Transverse colon (tissue), 4 donors: ENCODE measurements around the gene UNC5C. TPM values are rescaled to one million over a fixed set of nuclear protein-coding genes. Genes with fewer than 3 reads are reported as not detected.
"Not testable (repeated sequence)": the region's sequence is repeated elsewhere in the genome, so short reads cannot be mapped to it uniquely, and the experiment has no call there.

Source experiments
- DNase-seq: peaks from one replicate; pipeline ENCODE4 v3.0.0-alpha.2; 2019
- H3K27ac ChIP-seq, 4 donors: fragments of 200-600 bp; sonication (generic); 2 replicates each; pipeline ENCODE4 v1.5.1; 2016 to 2018; ENCODE audit warnings: inconsistent platforms in 4 of 4
- H3K27me3 ChIP-seq: fragments of 200-600 bp; sonication (generic); 2 replicates; pipeline ENCODE4 v1.5.1; 2017; ENCODE audit warnings: inconsistent platforms
- H3K36me3 ChIP-seq, 4 donors: fragments of 200-600 bp; sonication (generic); 2 replicates each; pipeline ENCODE4 v1.5.1; 2017 to 2019; ENCODE audit warnings: inconsistent platforms in 4 of 4
- H3K4me1 ChIP-seq, 4 donors: fragments of 200-600 bp; sonication (generic); 2 replicates each; pipeline ENCODE4 v1.5.1; 2017 to 2020; ENCODE audit warnings: inconsistent platforms in 4 of 4
- H3K4me3 ChIP-seq, 4 donors: fragments of 200-600 bp; sonication (generic); 1 replicate in 1 of 4; 2 replicates in 3 of 4; pipeline versions ENCODE4 v1.5.1 to v1.6.1; 2017 to 2019; ENCODE audit warnings: inconsistent platforms in 4 of 4
- H3K9me3 ChIP-seq, 2 donors: fragments of 200-600 bp; sonication (generic); 2 replicates each; pipeline ENCODE4 v1.5.1; 2017 to 2019; ENCODE audit warnings: inconsistent platforms in 2 of 2
- EP300 ChIP-seq: sonication (generic); formaldehyde crosslinking; IDR thresholded peaks from one replicate; pipeline ENCODE4 v1.6.1; 2017; ENCODE audit warnings: antibody characterized with exemption, low read depth
- POLR2A ChIP-seq: fragments of 450-650 bp; IDR thresholded peaks from one replicate; pipeline ENCODE4 v1.6.1; 2016; ENCODE audit warnings: antibody characterized with exemption, mild to moderate bottlenecking, moderate library complexity
- POLR2AphosphoS5 ChIP-seq, 3 donors: sonication (generic); formaldehyde crosslinking; IDR thresholded peaks; one replicate each; pipeline ENCODE4 v1.6.1; 2016; ENCODE audit warnings: antibody characterized with exemption in 3 of 3
- WGBS, 2 donors: methylation state at CpG; one replicate each; pipeline ENCODE4 v1.1.5; 2018; ENCODE audit warnings: low coverage in 1 of 2; 5-methylcytosine and 5-hydroxymethylcytosine counted together
- in situ Hi-C, 4 donors: fragments of 200-750 bp; cut with MboI; loops; one replicate each; pipeline versions ENCODE4 v1.15.0 to v1.15.1; 2017; ENCODE audit warnings: low sequenced_read_pairs in 3 of 4, low pct_ligation_motif_present in 1 of 4, low pct_unique_long_range_greater_than_20kb in 1 of 4
- intact Hi-C: fragments of 100-400 bp; cut with DNase I; formaldehyde crosslinking; loops from one replicate; pipeline ENCODE4 v1.15.1; 2023; ENCODE audit warnings: low total_unique reads
- total RNA-seq, 4 donors: library from RNA; depleted of rRNA; stranded (reverse); fragments of >200 nt; gene quantifications; one replicate each; pipeline ENCODE4 v1.1.0, GENCODE V29; 2016
- TF ChIP-seq, protein P1 (sequence below), 5 experiments: fragments of 200-600 bp in 3 of 5; fragments of 450-650 bp in 2 of 5; sonication (generic) in 3 of 5; IDR thresholded peaks; 1 replicate in 2 of 5; 2 replicates in 3 of 5; pipeline ENCODE4 v1.5.1; 2016 to 2017; ENCODE audit warnings: antibody characterized with exemption in 5 of 5, inconsistent platforms in 3 of 5, mild to moderate bottlenecking in 2 of 5, moderate library complexity in 1 of 5

UNC5C gene
- total RNA-seq, 4 donors from 2014 or later = 4.5 to 6.8 (median 4.8) TPM

DNA sequence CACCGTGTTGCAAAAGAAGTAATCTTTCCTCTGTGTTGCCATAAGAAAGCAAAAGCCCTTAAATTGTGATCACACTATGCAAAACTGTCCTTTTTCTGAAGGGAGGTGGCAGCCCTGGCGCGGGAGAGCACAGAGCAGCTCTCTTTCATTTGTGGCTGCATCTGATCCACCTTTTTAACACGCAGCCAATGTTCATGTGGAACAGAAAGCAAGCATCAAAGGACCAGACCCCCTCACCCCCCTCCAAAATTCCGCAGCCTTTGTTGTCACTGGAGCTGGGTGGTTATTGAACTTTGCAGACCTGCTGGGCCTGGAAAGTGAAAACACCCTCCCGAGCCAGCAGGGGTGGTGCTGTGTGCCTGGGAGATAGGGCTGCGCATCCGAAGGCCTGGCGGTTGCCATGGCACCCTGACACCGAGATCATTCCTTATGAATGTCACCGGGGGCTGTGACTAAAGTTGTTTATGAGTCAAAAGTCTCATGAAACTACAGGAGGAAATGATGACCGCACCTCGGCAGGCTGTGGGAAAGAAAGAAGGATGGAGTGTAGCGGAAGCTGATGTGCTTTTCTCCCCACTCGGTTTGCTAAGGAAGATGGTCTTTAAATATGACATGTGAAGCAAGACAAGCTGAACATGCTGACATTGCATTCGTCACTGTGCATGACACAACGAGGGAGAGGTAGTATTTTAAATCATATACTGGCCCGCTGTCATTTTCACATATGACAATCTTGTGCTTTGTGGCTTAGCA, 367.4 kb downstream of the UNC5C start:
- H3K4me1 ChIP-seq = no peaks in the 10 kb centered on the region
- intact Hi-C loops (no loop called here), in situ Hi-C loops (no loop called here)
- TF ChIP-seq EP300 = no peak
- TF ChIP-seq, protein P1, sequence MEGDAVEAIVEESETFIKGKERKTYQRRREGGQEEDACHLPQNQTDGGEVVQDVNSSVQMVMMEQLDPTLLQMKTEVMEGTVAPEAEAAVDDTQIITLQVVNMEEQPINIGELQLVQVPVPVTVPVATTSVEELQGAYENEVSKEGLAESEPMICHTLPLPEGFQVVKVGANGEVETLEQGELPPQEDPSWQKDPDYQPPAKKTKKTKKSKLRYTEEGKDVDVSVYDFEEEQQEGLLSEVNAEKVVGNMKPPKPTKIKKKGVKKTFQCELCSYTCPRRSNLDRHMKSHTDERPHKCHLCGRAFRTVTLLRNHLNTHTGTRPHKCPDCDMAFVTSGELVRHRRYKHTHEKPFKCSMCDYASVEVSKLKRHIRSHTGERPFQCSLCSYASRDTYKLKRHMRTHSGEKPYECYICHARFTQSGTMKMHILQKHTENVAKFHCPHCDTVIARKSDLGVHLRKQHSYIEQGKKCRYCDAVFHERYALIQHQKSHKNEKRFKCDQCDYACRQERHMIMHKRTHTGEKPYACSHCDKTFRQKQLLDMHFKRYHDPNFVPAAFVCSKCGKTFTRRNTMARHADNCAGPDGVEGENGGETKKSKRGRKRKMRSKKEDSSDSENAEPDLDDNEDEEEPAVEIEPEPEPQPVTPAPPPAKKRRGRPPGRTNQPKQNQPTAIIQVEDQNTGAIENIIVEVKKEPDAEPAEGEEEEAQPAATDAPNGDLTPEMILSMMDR (IDR thresholded peaks at IDR 0.05) = no peak
- TF ChIP-seq POLR2A = no peak
- TF ChIP-seq POLR2AphosphoS5 (IDR thresholded peaks at IDR 0.05) = no peak
- DNase-seq = no peak
- no peaks in the 10 kb centered on the region for H3K9me3 ChIP-seq
- no peaks in the 10 kb centered on the region for H3K36me3 ChIP-seq
- WGBS, 2 donors = 72 to 77% methylated on average over 11 to 18 of the region's 18 CpGs
- no peaks in the 10 kb centered on the region for H3K27me3 ChIP-seq
- H3K27ac ChIP-seq = no peak overlapping the region
- no peak overlapping the region for H3K4me3 ChIP-seq

DNA sequence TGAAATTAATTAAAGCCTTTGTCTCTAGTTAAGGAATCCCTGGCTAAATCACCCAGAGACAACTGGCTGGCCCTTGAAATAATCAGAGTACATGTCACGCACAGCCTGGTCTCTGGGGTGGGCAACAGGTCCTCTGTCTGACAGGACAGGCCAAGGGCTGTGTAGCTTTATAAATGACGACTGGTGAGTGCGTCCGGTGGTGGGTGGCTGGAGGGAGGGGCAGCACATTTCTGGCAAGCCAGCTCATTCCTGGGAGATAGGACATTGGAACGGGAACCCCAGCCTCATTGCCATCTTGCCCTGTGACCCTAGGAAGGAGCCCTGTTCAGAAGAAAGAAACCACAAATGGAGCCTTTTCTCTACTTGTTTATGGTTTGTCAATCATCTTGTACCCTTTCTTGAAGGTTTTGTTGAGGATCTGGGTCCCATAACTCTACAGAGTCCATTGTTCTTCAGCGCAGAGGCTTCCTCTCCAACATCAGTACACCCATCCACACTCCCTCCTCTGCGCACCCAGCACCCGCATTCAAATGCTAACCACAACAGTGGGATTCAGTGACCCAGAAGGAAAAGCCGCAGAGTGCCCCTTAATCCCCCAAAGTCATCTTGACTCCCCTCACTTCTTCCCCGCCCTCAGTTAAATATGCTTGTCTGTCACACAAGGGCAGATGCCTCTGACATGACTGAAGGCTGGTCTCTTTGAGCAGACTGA, 368.1 kb downstream of the UNC5C start:
- no peak for TF ChIP-seq POLR2A
- TF ChIP-seq POLR2AphosphoS5 (IDR thresholded peaks at IDR 0.05) = no peak
- TF ChIP-seq, protein P1 (IDR thresholded peaks at IDR 0.05) = no peak
- no peak for TF ChIP-seq EP300
- Histone ChIP-seq H3K4me1 (no peaks in the 10 kb centered on the region), H3K4me3 (no peak overlapping the region), H3K27me3 (no peaks in the 10 kb centered on the region), H3K36me3 (no peaks in the 10 kb centered on the region), H3K27ac (no peak overlapping the region), H3K9me3 (no peaks in the 10 kb centered on the region)
- 93 to 94% methylated on average over 2 to 10 of the region's 10 CpGs for WGBS, 2 donors
- intact Hi-C loops (no loop called here), in situ Hi-C loops (no loop called here)
- no peak for DNase-seq

DNA sequence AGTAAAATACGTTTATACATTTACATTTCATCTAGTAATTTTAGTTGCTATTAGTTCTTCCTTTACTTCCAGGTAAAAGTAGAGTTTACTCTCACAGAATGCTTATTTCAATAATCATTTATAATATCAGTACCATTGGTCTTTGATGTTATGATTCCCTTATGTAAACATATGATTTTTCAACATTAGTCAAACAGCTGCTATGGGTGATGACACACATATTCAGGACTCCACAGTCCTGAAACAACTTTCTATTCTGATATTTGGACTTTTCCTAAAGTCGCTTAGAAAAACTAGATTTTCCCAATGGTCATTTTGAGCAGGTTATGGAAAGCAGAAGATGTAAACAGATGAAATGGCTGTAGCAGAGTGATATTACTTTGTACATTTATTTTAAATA, 369.8 kb downstream of the UNC5C start:
- intact Hi-C loops (no loop called here), in situ Hi-C loops (no loop called here)
- no peak for TF ChIP-seq POLR2AphosphoS5 (IDR thresholded peaks at IDR 0.05)
- no peak for TF ChIP-seq POLR2A
- TF ChIP-seq EP300 = no peak
- TF ChIP-seq, protein P1 (IDR thresholded peaks at IDR 0.05) = no peak
- Histone ChIP-seq H3K36me3 (no peaks in the 10 kb centered on the region), H3K4me1 (no peaks in the 10 kb centered on the region), H3K27ac (no peak overlapping the region), H3K4me3 (no peak overlapping the region), H3K9me3 (no peaks in the 10 kb centered on the region), H3K27me3 (no peaks in the 10 kb centered on the region)
- 76 to 84% methylated on average over 2 of the region's 2 CpGs for WGBS, 2 donors
- DNase-seq = no peak

DNA sequence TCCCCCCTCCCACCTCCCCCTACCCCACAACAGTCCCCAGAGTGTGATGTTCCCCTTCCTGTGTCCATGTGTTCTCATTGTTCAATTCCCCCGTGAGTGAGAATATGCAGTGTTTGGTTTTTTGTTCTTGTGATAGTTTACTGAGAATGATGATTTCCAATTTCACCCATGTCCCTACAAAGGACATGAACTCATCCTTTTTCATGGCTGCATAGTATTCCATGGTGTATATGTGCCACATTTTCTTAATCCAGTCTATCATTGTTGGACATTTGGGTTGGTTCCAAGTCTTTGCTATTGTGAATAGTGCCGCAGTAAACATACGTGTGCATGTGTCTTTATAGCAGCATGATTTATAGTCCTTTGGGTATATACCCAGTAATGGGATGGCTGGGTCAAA, 377.4 kb downstream of the UNC5C start:
- H3K4me3 ChIP-seq, H3K27ac ChIP-seq, H3K27me3 ChIP-seq, H3K36me3 ChIP-seq, H3K9me3 ChIP-seq, DNase-seq, in situ Hi-C loops, H3K4me1 ChIP-seq, intact Hi-C loops: not testable (repeated sequence)
- 94% methylated on average over 1 of the region's 3 CpGs; no CpG with 5 or more reads in 1 of the 2 donors for WGBS, 2 donors
